ENCODE data around the gene MEFV. TPM values are rescaled to one million over a fixed set of nuclear protein-coding genes. Genes with fewer than 3 reads are reported as not detected.

The MEFV gene
- total and polyA plus RNA-seq, 10 of the 15 experiments (the other 5 are each of a cell fraction or from before 2014, with no cell fraction given), result 0.03 to 0.11 (median 0.09) TPM; not detected in 5

DNA sequence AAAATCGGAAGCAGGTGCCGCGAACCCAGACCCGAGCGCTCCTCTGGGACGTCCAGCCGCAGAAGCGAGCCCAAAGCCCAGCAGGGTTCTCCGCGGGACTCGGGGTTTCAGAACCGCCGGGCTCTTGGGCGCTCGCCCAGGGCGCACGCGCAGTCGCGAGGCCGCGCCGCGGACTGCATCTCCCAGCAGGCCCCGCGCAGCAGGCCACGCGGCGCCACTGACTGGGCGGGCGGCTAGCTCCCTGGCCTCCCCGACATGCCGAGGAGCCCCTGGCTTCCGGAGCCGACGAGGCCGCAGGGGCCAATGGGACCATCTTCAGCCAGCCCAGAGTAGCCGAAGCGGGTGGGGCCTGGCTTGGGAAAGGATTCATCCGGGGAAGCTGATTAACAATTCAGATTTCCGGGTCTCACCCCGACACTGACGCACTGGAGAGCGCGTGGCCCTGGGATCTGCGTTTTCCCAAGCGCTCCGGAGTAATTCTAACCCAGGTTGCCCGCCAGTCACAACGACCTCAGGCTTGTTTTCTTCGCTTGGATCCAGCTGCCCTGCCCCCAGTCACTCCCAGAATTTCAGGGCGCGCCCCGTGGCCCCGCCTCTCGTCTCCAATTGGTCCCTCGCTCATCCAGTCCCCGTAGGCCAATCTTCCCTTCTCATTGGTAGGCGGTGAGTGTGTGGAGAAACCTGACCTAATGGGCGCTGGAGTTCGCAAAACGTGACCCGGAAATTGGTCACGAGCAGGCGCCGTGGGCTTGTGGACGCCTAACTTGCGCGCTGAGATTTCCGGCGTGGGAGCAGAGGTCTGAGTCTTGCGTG is 26.5 kb upstream of the MEFV start, which contains the start of gene ZNF263:
Gene ZNF263 (plus strand): TSS at position 762 of the 813 bp plus-strand sequence. CDS start 328 bp downstream, outside the sequence.
- ChIA-PET RAD21 (ENCODE audit: unreplicated experiment) (interaction anchor here (0.6 to 1.2 kb wide), 5 partner anchors 13 to 161 kb away, joined by 3 to 5 read pairs (median 4); partner anchors contain the start of genes NAA60, ZNF174, ZNF597 and ZSCAN32), CTCF (interaction anchor here (0.6 to 1.6 kb wide), 10 partner anchors 14 to 240 kb away, joined by 3 to 4 read pairs (median 4); partner anchors contain the start of genes CLUAP1, ZNF174 and ZSCAN32), POLR2A (interaction anchor here (0.5 to 2.1 kb wide), 11 partner anchors 15 to 165 kb away, joined by 3 to 10 read pairs (median 4); partner anchors contain the start of genes NAA60, ZNF174, ZNF200 and ZNF597), SMC1A (ENCODE audit: uncharacterized antibody, unreplicated experiment) (interaction anchor here (0.7 to 1.9 kb wide), 7 partner anchors 15 to 178 kb away, joined by 3 to 5 read pairs (median 4); partner anchors contain the start of gene ZNF200)
- Histone ChIP-seq H2AFZ (ENCODE audit: control insufficient read depth, low read depth, low read length) (peak within 1 kb of the TSS; percentile 91), H3K27me3 (replicated peaks in 1 of 2; ENCODE audit: control insufficient read depth in 2 of 2, insufficient read depth in 2 of 2, low read length in 1 of 2) (no peaks in the 10 kb centered on the region), H3K27ac (ENCODE audit: control insufficient read depth, insufficient read depth) (peak within 1 kb of the TSS; percentile 98), H3K4me2 (ENCODE audit: control insufficient read depth, insufficient read depth) (peak within 1 kb of the TSS; percentile 99), H3K4me1 (ENCODE audit: control insufficient read depth, insufficient read depth, low read length) (peaks cover 10% of the 10 kb centered on the region; the same call in 1 of the 2 replicates), H3K79me2 (ENCODE audit: control insufficient read depth, insufficient read depth, low read length) (peaks cover 32% of the 10 kb centered on the region), H3K9ac (ENCODE audit: control insufficient read depth, insufficient read depth, low read length) (peak within 1 kb of the TSS; percentile 95), H3K4me3 (peak within 1 kb of the TSS; percentile 91), H4K20me1 (ENCODE audit: control insufficient read depth, insufficient read depth) (no peaks in the 10 kb centered on the region), H3K9me3 (replicated peaks; ENCODE audit: control insufficient read depth, insufficient read depth, low read length) (peaks cover 23% of the 10 kb centered on the region), H3K36me3 (ENCODE audit: control insufficient read depth in 2 of 2, insufficient read depth in 2 of 2, low read length in 1 of 2) (peaks cover 5 to 15% of the 10 kb centered on the region in 2 experiments; a peak in 3 of 4 replicates)
- under 1% methylated on average over 72 of the region's 72 CpGs for WGBS (ENCODE audit: insufficient coverage, insufficient replicate concordance, low lambda C conversion rate, missing lambda C conversion rate)
- FAIRE-seq, result peak; percentile 76
- TSS peak; percentile 92 for BruUV-seq (replicated peaks)
- in situ Hi-C loops (cut with MboI) (no loop called here), intact Hi-C loops (cut with micrococcal nuclease; ENCODE audit: unreplicated experiment) (loop anchor here (1.0 to 10.0 kb wide), 3 partner anchors 19 to 122 kb away; partner anchors contain the start of genes ZNF174 and ZSCAN32)
- ATAC-seq, result peak; percentile 95
- DNase-seq (ENCODE audit: low read depth, low spot score), result peak; percentile 88
- TF ChIP-seq CBFB (IDR thresholded peaks at IDR 0.05; ENCODE audit: low read depth) (peak; percentile 62; the same call in 1 of the 2 replicates), NFYA (IDR thresholded peaks at IDR 0.05; ENCODE audit: borderline replicate concordance, low read depth, low read length) (no peak; the same call in 1 of the 2 replicates), BRCA1 (IDR thresholded peaks at IDR 0.05; ENCODE audit: low read depth, low read length) (no peak), MEF2A (IDR thresholded peaks at IDR 0.05; ENCODE audit: insufficient read depth, low read depth, low read length) (0 out of 2 replicates have a peak, but pooled peaks have one; percentile 4), NR2C2 (IDR thresholded peaks at IDR 0.05; ENCODE audit: borderline replicate concordance, control insufficient read depth, insufficient read length, low read depth) (no peak), RAD51 (IDR thresholded peaks at IDR 0.05) (peak; percentile 96), POU2F2 (IDR thresholded peaks at IDR 0.05; ENCODE audit: borderline replicate concordance, low read depth, low read length) (peak; percentile 82), EZH2 (IDR thresholded peaks at IDR 0.05; ENCODE audit: borderline replicate concordance, control insufficient read depth, low read depth, low read length) (no peak)
- TF ChIP-seq, protein P1, sequence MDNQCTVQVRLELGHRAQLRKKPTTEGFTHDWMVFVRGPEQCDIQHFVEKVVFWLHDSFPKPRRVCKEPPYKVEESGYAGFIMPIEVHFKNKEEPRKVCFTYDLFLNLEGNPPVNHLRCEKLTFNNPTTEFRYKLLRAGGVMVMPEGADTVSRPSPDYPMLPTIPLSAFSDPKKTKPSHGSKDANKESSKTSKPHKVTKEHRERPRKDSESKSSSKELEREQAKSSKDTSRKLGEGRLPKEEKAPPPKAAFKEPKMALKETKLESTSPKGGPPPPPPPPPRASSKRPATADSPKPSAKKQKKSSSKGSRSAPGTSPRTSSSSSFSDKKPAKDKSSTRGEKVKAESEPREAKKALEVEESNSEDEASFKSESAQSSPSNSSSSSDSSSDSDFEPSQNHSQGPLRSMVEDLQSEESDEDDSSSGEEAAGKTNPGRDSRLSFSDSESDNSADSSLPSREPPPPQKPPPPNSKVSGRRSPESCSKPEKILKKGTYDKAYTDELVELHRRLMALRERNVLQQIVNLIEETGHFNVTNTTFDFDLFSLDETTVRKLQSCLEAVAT (IDR thresholded peaks at IDR 0.05), result peak; percentile 92
- TF ChIP-seq, protein P2, sequence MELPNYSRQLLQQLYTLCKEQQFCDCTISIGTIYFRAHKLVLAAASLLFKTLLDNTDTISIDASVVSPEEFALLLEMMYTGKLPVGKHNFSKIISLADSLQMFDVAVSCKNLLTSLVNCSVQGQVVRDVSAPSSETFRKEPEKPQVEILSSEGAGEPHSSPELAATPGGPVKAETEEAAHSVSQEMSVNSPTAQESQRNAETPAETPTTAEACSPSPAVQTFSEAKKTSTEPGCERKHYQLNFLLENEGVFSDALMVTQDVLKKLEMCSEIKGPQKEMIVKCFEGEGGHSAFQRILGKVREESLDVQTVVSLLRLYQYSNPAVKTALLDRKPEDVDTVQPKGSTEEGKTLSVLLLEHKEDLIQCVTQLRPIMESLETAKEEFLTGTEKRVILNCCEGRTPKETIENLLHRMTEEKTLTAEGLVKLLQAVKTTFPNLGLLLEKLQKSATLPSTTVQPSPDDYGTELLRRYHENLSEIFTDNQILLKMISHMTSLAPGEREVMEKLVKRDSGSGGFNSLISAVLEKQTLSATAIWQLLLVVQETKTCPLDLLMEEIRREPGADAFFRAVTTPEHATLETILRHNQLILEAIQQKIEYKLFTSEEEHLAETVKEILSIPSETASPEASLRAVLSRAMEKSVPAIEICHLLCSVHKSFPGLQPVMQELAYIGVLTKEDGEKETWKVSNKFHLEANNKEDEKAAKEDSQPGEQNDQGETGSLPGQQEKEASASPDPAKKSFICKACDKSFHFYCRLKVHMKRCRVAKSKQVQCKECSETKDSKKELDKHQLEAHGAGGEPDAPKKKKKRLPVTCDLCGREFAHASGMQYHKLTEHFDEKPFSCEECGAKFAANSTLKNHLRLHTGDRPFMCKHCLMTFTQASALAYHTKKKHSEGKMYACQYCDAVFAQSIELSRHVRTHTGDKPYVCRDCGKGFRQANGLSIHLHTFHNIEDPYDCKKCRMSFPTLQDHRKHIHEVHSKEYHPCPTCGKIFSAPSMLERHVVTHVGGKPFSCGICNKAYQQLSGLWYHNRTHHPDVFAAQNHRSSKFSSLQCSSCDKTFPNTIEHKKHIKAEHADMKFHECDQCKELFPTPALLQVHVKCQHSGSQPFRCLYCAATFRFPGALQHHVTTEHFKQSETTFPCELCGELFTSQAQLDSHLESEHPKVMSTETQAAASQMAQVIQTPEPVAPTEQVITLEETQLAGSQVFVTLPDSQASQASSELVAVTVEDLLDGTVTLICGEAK (IDR thresholded peaks at IDR 0.05; ENCODE audit: borderline replicate concordance), result peak; percentile 93
- TF ChIP-seq, protein P3, sequence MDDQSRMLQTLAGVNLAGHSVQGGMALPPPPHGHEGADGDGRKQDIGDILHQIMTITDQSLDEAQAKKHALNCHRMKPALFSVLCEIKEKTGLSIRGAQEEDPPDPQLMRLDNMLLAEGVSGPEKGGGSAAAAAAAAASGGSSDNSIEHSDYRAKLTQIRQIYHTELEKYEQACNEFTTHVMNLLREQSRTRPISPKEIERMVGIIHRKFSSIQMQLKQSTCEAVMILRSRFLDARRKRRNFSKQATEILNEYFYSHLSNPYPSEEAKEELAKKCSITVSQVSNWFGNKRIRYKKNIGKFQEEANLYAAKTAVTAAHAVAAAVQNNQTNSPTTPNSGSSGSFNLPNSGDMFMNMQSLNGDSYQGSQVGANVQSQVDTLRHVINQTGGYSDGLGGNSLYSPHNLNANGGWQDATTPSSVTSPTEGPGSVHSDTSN (IDR thresholded peaks at IDR 0.05; ENCODE audit: insufficient replicate concordance, low read depth, low read length), result peak; percentile 36
- TF ChIP-seq, protein P4, sequence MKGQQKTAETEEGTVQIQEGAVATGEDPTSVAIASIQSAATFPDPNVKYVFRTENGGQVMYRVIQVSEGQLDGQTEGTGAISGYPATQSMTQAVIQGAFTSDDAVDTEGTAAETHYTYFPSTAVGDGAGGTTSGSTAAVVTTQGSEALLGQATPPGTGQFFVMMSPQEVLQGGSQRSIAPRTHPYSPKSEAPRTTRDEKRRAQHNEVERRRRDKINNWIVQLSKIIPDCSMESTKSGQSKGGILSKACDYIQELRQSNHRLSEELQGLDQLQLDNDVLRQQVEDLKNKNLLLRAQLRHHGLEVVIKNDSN (IDR thresholded peaks at IDR 0.05; ENCODE audit: borderline replicate concordance, extremely low read length, insufficient read depth, low read depth, low read length), result peak; percentile 88
